Muscle of arm (tissue), 12 donors: ENCODE data around the gene GCNA. TPM values are rescaled to one million over a fixed set of nuclear protein-coding genes. Genes with fewer than 3 reads are reported as not detected.
"Not testable (repeated sequence)": the region's sequence is repeated elsewhere in the genome, so short reads cannot be mapped to it uniquely, and the experiment has no call there.

Experiments used
- DNase-seq: peaks from one replicate; pipeline ENCODE4 v3.0.0-alpha.2; 2013
- polyA plus RNA-seq, 12 donors: library from polyadenylated mRNA; unstranded; fragments of 120-200 nt; gene quantifications; one replicate each; pipeline ENCODE4 v1.2.1, GENCODE V29; 2013; ENCODE audit not compliant: insufficient read length in 12 of 12

GCNA gene
- polyA plus RNA-seq, 12 donors = 1.5 to 3.8 (median 2.2) TPM; not detected in 2

- DNase-seq = no peak
Measured at GRCh38 chrX:71556036-71556435, 22.2 kb upstream of the GCNA start.

- no peak for DNase-seq
Measured at GRCh38 chrX:71558920-71559319, 19.3 kb upstream of the GCNA start.

GRCh38 chrX:71559773-71560172 is 18.5 kb upstream of the GCNA start:
- DNase-seq = not testable (repeated sequence)

GRCh38 chrX:71563921-71564320 is 14.3 kb upstream of the GCNA start:
- DNase-seq = no peak

GRCh38 chrX:71565474-71566041 is 12.7 kb upstream of the GCNA start:
- DNase-seq = peak; percentile 5

GRCh38 chrX:71571390-71571789 is 6.8 kb upstream of the GCNA start:
- not testable (repeated sequence) for DNase-seq

- no peak for DNase-seq
Measured at GRCh38 chrX:71573590-71573989, 4.6 kb upstream of the GCNA start.

GRCh38 chrX:71577682-71578081 is 555 bp upstream of the GCNA start:
- no peak for DNase-seq

GRCh38 chrX:71579136-71579989 is 1.1 kb downstream of the GCNA start:
- no peak for DNase-seq

- DNase-seq = no peak
Measured at GRCh38 chrX:71579990-71580380, 1.7 kb downstream of the GCNA start.

GRCh38 chrX:71581210-71581609 is 3.0 kb downstream of the GCNA start:
- DNase-seq = no peak

GRCh38 chrX:71586929-71587328 is 8.7 kb downstream of the GCNA start:
- DNase-seq = no peak

GRCh38 chrX:71593210-71593609 is 15.0 kb downstream of the GCNA start:
- DNase-seq = not testable (repeated sequence)

- DNase-seq = no peak
Measured at GRCh38 chrX:71599965-71600364, 21.7 kb downstream of the GCNA start.

GRCh38 chrX:71603618-71604017 is 25.4 kb downstream of the GCNA start:
- no peak for DNase-seq

GRCh38 chrX:71604141-71604540 is 25.9 kb downstream of the GCNA start:
- no peak for DNase-seq

- DNase-seq = no peak
Measured at GRCh38 chrX:71604796-71605568, 26.7 kb downstream of the GCNA start.

- DNase-seq = no peak
Measured at GRCh38 chrX:71606536-71607216, 28.4 kb downstream of the GCNA start.

- DNase-seq = no peak
Measured at GRCh38 chrX:71607488-71607887, 29.3 kb downstream of the GCNA start.

GRCh38 chrX:71609095-71609750 is 31.0 kb downstream of the GCNA start:
- no peak for DNase-seq

GRCh38 chrX:71611736-71612135 is 33.5 kb downstream of the GCNA start:
- DNase-seq = not testable (repeated sequence)

- DNase-seq = no peak
Measured at GRCh38 chrX:71612256-71612655, 34.0 kb downstream of the GCNA start.
